Measurements from ENCODE around the gene CAPZB.

The CAPZB gene

DNA sequence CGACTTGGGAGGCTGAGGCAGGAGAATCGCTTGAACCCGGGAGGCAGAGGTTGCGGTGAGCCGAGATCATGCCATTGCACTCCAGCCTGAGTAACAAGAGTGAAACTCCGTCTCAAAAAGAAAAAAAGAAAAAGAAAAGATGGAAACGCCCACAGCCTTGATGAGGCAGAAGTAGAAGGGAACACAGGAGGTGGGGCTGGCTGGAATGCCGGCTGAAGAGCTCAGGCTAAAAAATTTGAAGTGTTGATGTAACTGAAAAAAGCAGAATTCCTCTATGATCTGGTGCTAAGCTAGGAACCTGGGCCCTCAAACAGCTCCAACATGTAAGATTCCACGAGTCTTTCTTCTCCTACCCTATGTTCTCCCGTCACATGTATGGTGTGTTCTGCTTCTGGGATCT, 119.6 kb downstream of the CAPZB start:
- Histone ChIP-seq H3K9ac (ENCODE audit: low read length) (no peak overlapping the region), H3K36me3 (ENCODE audit: low read length) (no peaks in the 10 kb centered on the region), H3K4me2 (ENCODE audit: low read depth, low read length, poor library complexity, severe bottlenecking) (no peak overlapping the region), H3K4me3 (ENCODE audit: insufficient read depth, low read length, poor library complexity, severe bottlenecking) (no peak overlapping the region), H3K9me3 (ENCODE audit: insufficient read depth, low read length) (no peaks in the 10 kb centered on the region), H4K20me1 (ENCODE audit: low read depth, low read length) (no peaks in the 10 kb centered on the region), H3K79me2 (ENCODE audit: insufficient read depth, low read length) (0 out of 2 replicates have a peak, but pooled peaks cover 6% of the 10 kb centered on the region), H3K9me2 (replicated peaks; ENCODE audit: insufficient read depth, low read length) (no peaks in the 10 kb centered on the region), H3F3A (ENCODE audit: insufficient read depth) (no peaks in the 10 kb centered on the region), H2AFZ (ENCODE audit: low read depth, low read length, severe bottlenecking) (no peak overlapping the region), H3K27me3 (ENCODE audit: low read length) (no peaks in the 10 kb centered on the region), H3K27ac (ENCODE audit: low read depth, low read length) (no peak overlapping the region)
- no peak for TF ChIP-seq EZH2phosphoT487 (conservative IDR thresholded peaks at IDR 0.05; ENCODE audit: low read length)
- TF ChIP-seq, protein P1, sequence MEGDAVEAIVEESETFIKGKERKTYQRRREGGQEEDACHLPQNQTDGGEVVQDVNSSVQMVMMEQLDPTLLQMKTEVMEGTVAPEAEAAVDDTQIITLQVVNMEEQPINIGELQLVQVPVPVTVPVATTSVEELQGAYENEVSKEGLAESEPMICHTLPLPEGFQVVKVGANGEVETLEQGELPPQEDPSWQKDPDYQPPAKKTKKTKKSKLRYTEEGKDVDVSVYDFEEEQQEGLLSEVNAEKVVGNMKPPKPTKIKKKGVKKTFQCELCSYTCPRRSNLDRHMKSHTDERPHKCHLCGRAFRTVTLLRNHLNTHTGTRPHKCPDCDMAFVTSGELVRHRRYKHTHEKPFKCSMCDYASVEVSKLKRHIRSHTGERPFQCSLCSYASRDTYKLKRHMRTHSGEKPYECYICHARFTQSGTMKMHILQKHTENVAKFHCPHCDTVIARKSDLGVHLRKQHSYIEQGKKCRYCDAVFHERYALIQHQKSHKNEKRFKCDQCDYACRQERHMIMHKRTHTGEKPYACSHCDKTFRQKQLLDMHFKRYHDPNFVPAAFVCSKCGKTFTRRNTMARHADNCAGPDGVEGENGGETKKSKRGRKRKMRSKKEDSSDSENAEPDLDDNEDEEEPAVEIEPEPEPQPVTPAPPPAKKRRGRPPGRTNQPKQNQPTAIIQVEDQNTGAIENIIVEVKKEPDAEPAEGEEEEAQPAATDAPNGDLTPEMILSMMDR (IDR thresholded peaks at IDR 0.05; ENCODE audit: insufficient read depth, low read length, poor library complexity, severe bottlenecking), result no peak

DNA sequence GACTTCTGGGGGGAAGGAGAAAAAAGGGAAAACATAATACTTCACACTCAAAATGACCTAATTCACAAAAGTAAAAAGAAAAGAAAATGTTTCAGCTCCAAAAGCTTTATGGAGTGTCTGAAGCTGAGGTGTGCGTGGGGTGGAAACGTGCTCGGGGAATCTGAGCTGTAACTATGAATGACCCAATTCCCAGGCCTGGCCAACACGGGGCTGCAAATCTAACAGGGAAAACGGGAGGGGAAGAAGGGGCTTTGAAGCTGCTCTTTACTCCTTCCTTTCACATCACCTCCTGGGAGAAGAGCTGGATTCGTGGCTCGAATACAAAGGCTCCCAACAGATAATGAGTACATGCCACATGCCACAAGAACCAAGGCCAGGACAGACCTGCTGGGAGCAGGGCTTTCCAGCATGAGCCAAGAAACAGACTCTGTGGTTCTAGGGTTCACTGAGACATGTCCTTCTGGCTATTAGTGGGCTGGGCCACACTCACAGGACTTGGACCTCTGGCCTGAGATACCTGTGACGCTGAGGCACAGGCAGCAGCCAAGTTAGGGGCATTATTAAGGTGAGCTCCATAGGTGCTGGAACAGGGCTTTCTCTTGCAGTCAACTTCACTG, 121.7 kb downstream of the CAPZB start:
- Histone ChIP-seq H3K79me2 (ENCODE audit: insufficient read depth, low read length) (0 out of 2 replicates have a peak, but pooled peaks cover 6% of the 10 kb centered on the region), H3K27ac (ENCODE audit: low read depth, low read length) (no peak overlapping the region), H4K20me1 (ENCODE audit: low read depth, low read length) (no peaks in the 10 kb centered on the region), H3K4me2 (ENCODE audit: low read depth, low read length, poor library complexity, severe bottlenecking) (no peak overlapping the region), H3K36me3 (ENCODE audit: low read length) (no peaks in the 10 kb centered on the region), H3K4me3 (ENCODE audit: insufficient read depth, low read length, poor library complexity, severe bottlenecking) (no peak overlapping the region), H3K27me3 (ENCODE audit: low read length) (no peaks in the 10 kb centered on the region), H3K9me2 (replicated peaks; ENCODE audit: insufficient read depth, low read length) (no peaks in the 10 kb centered on the region), H3K9me3 (ENCODE audit: insufficient read depth, low read length) (no peaks in the 10 kb centered on the region), H3K9ac (ENCODE audit: low read length) (no peak overlapping the region), H2AFZ (ENCODE audit: low read depth, low read length, severe bottlenecking) (no peak overlapping the region), H3F3A (ENCODE audit: insufficient read depth) (no peaks in the 10 kb centered on the region)
- TF ChIP-seq EZH2phosphoT487 (conservative IDR thresholded peaks at IDR 0.05; ENCODE audit: low read length), result no peak
- TF ChIP-seq, protein P1 (IDR thresholded peaks at IDR 0.05; ENCODE audit: insufficient read depth, low read length, poor library complexity, severe bottlenecking), result no peak

DNA sequence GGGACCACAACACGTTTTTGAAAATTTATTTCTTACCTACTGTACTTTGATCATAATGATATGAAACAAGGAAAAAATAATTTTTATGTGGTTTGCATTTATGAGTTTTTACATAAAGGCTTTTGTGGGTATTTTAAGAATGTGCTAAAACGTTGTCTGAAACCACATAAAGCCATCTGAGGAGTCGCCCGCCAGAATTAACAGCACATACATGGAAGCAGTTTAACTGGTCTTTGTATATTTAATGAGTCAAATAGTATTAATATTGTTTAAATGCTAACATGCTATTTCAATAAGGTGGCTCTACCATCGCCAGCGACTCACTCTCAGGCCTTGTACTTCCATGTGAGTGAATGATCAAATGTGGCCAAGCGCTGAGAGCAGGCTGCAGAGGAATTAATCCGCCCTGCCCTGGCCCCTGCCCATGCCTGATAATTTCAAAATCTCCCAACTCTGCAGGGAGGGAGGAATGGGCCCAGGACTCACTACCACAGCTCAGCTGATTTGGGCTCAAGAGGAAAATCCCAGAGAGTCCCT, 123.7 kb downstream of the CAPZB start:
- no peaks in the 10 kb centered on the region for H4K20me1 ChIP-seq (ENCODE audit: low read depth, low read length)

More for the DNA sequence above, 123.7 kb downstream of the CAPZB start:
- no peaks in the 10 kb centered on the region for H3K9me2 ChIP-seq (replicated peaks; ENCODE audit: insufficient read depth, low read length)
- H3F3A ChIP-seq (ENCODE audit: insufficient read depth), result no peaks in the 10 kb centered on the region
- no peak overlapping the region for H3K4me2 ChIP-seq (ENCODE audit: low read depth, low read length, poor library complexity, severe bottlenecking)
- no peaks in the 10 kb centered on the region for H3K27me3 ChIP-seq (ENCODE audit: low read length)
- no peak overlapping the region for H3K4me3 ChIP-seq (ENCODE audit: insufficient read depth, low read length, poor library complexity, severe bottlenecking)
- TF ChIP-seq, protein P1 (IDR thresholded peaks at IDR 0.05; ENCODE audit: insufficient read depth, low read length, poor library complexity, severe bottlenecking), result no peak
- no peak for TF ChIP-seq EZH2phosphoT487 (conservative IDR thresholded peaks at IDR 0.05; ENCODE audit: low read length)
- no peaks in the 10 kb centered on the region for H3K9me3 ChIP-seq (ENCODE audit: insufficient read depth, low read length)
- H3K36me3 ChIP-seq (ENCODE audit: low read length), result no peaks in the 10 kb centered on the region
- no peak overlapping the region for H3K27ac ChIP-seq (ENCODE audit: low read depth, low read length)
- H3K79me2 ChIP-seq (ENCODE audit: insufficient read depth, low read length), result 0 out of 2 replicates have a peak, but pooled peaks cover 6% of the 10 kb centered on the region
- no peak overlapping the region for H3K9ac ChIP-seq (ENCODE audit: low read length)
- no peak overlapping the region for H2AFZ ChIP-seq (ENCODE audit: low read depth, low read length, severe bottlenecking)
